SK-N-SH (cell line): ENCODE results near the gene DLG1. TPM values are rescaled to one million over a fixed set of nuclear protein-coding genes. Genes with fewer than 3 reads are reported as not detected.

Experiments used
- CTCF ChIA-PET: fragments of 300-600, 350-600 bp; formaldehyde crosslinking; extraction: SDS; loops from one replicate; lab custom pipeline; 2021; lab: Yijun Ruan, JAX
- POLR2A ChIA-PET: fragments of 350-600 bp; sonication (Branson Sonifier 250); formaldehyde crosslinking; extraction: SDS; loops from one replicate; lab custom pipeline; 2020; ENCODE audit warnings: antibody characterized with exemption, inconsistent platforms; lab: Yijun Ruan, JAX
- DNase-seq: peaks from one replicate; pipeline ENCODE4 v3.0.0; 2012
- H2AFZ ChIP-seq: fragments of 200-600 bp; sonication (generic); 2 replicates; pipeline ENCODE4 v1.8.1; 2016; ENCODE audit warnings: antibody characterized with exemption, mild to moderate bottlenecking, low read depth
- H3F3A ChIP-seq: fragments of 200-600 bp; sonication (generic); replicated peaks from 2 replicates; pipeline ENCODE3; 2016; ENCODE audit warnings: antibody characterized with exemption, mild to moderate bottlenecking; ENCODE audit not compliant: insufficient read depth
- H3K27ac ChIP-seq, 2 experiments: fragments of 200-500 bp in 1 of 2; fragments of 200-600 bp in 1 of 2; sonication (Bioruptor generic) in 1 of 2; sonication (generic), shearing (Covaris generic) in 1 of 2; 2 replicates each; pipeline versions ENCODE4 v1.5.1 to v1.6.1; 2014 to 2016; ENCODE audit warnings: low read depth in 2 of 2, inconsistent platforms in 1 of 2, low read length in 1 of 2, mild to moderate bottlenecking in 1 of 2, mixed read lengths in 1 of 2
- H3K27me3 ChIP-seq: fragments of 200-600 bp; sonication (generic), shearing (Covaris generic); 2 replicates; pipeline ENCODE4 v1.6.1; 2016; ENCODE audit warnings: mixed run types; ENCODE audit not compliant: insufficient read depth
- H3K36me3 ChIP-seq, 2 experiments: fragments of 200-500 bp in 1 of 2; fragments of 200-600 bp in 1 of 2; sonication (Bioruptor generic) in 1 of 2; sonication (generic) in 1 of 2; replicated peaks in 1 of 2; 2 replicates each; pipeline versions ENCODE3 to v1.5.1; 2014 to 2016; ENCODE audit warnings: low read length in 1 of 2, mild to moderate bottlenecking in 1 of 2; ENCODE audit not compliant: insufficient read depth in 2 of 2, control insufficient read depth in 1 of 2
- H3K4me1 ChIP-seq, 2 experiments: fragments of 200-500 bp in 1 of 2; fragments of 200-600 bp in 1 of 2; sonication (Bioruptor generic) in 1 of 2; sonication (generic), shearing (Covaris generic) in 1 of 2; 2 replicates each; pipeline versions ENCODE4 v1.5.1 to v1.6.1; 2014 to 2016; ENCODE audit warnings: low read depth in 1 of 2, low read length in 1 of 2, mixed run types in 1 of 2; ENCODE audit not compliant: insufficient read depth in 2 of 2, control insufficient read depth in 1 of 2
- H3K4me2 ChIP-seq: fragments of 200-600 bp; sonication (generic), shearing (Covaris generic); 2 replicates; pipeline ENCODE4 v1.6.1; 2017; ENCODE audit warnings: mixed run types
- H3K4me3 ChIP-seq, 2 experiments: fragments of 200-500 bp in 1 of 2; fragments of 200-600 bp in 1 of 2; sonication (Bioruptor generic) in 1 of 2; sonication (generic), shearing (Covaris generic) in 1 of 2; 2 replicates each; pipeline versions ENCODE4 v1.5.1 to v1.8.1; 2014 to 2016; ENCODE audit warnings: low read depth in 2 of 2, inconsistent platforms in 1 of 2, low read length in 1 of 2, mild to moderate bottlenecking in 1 of 2, mixed read lengths in 1 of 2, moderate library complexity in 1 of 2
- H3K79me2 ChIP-seq: fragments of 200-600 bp; sonication (generic); 2 replicates; pipeline ENCODE4 v1.8.1; 2017; ENCODE audit warnings: mild to moderate bottlenecking; ENCODE audit not compliant: insufficient read depth
- H3K9ac ChIP-seq: fragments of 200-600 bp; sonication (generic); 2 replicates; pipeline ENCODE4 v1.6.1; 2017; ENCODE audit warnings: mixed run types
- H3K9me2 ChIP-seq: fragments of 200-600 bp; sonication (generic); 2 replicates; pipeline ENCODE4 v1.6.1; 2017; ENCODE audit warnings: mixed run types
- H3K9me3 ChIP-seq: fragments of 200-600 bp; sonication (generic); 2 replicates; pipeline ENCODE4 v1.6.1; 2017; ENCODE audit warnings: mixed run types, mild to moderate bottlenecking, moderate library complexity
- H4K20me1 ChIP-seq: fragments of 200-600 bp; sonication (generic); 2 replicates; pipeline ENCODE4 v1.6.1; 2017; ENCODE audit warnings: mild to moderate bottlenecking, mixed run types; ENCODE audit not compliant: insufficient read depth
- ELF1 ChIP-seq: IDR thresholded peaks from 2 replicates; pipeline ENCODE4 v1.4.0; 2012
- EZH2phosphoT487 ChIP-seq: fragments of 200-600 bp; sonication (generic); IDR thresholded peaks from 2 replicates; pipeline ENCODE4 v1.6.1; 2017; ENCODE audit warnings: low read depth, mixed run types, mild to moderate bottlenecking, antibody characterized with exemption, moderate library complexity, borderline replicate concordance
- MEF2A ChIP-seq: IDR thresholded peaks from 2 replicates; pipeline ENCODE4 v1.4.0; 2012; ENCODE audit warnings: low read depth, borderline replicate concordance
- RAD21 ChIP-seq: IDR thresholded peaks from 2 replicates; pipeline ENCODE4 v1.6.1; 2012; ENCODE audit warnings: mild to moderate bottlenecking, low read length
- RCOR1 ChIP-seq: fragments of 150-350 bp; IDR thresholded peaks from 2 replicates; pipeline ENCODE4 v1.6.1; 2017; ENCODE audit warnings: antibody characterized with exemption, low read length
- WGBS: methylation state at CpG from one replicate; pipeline ENCODE4 v1.1.6; 2017; ENCODE audit warnings: low lambda C conversion rate; 5-methylcytosine and 5-hydroxymethylcytosine counted together
- polyA plus RNA-seq, 3 experiments: library from polyadenylated mRNA; depleted of rRNA; stranded (reverse); fragments of >200 nt; gene quantifications; 2 replicates each; pipeline ENCODE4 v1.2.3, GENCODE V29; 2012
- TF ChIP-seq, protein P1 (sequence below): fragments of 200-600 bp; sonication (generic); IDR thresholded peaks from 2 replicates; pipeline ENCODE4 v1.6.1; 2017; ENCODE audit warnings: antibody characterized with exemption, mild to moderate bottlenecking, moderate library complexity
- TF ChIP-seq, protein P2 (sequence below): fragments of 150-350 bp; IDR thresholded peaks from 2 replicates; pipeline ENCODE4 v1.6.1; 2017; ENCODE audit warnings: antibody characterized with exemption, low read length, low read depth, borderline replicate concordance

Gene DLG1
- polyA plus RNA-seq, 1 of the 3 experiments (the other 2 are of a cell fraction), result 16.5 TPM

GRCh38 chr3:197007296-197007940, 291.0 kb downstream of the DLG1 start:
- peaks cover 0 to 23% of the 10 kb centered on the region in 2 experiments; a peak in 1 of 4 replicates for H3K4me1 ChIP-seq
- no peaks in the 10 kb centered on the region for H3K27me3 ChIP-seq
- H3K36me3 ChIP-seq, result no peaks in the 10 kb centered on the region
- H3K4me2 ChIP-seq, result no peak overlapping the region
- H3K4me3 ChIP-seq, result no peak overlapping the region
- no peak overlapping the region for H3K9ac ChIP-seq
- H3K27ac ChIP-seq, result no peak overlapping the region
- TF ChIP-seq RAD21, result no peak
- no peak for TF ChIP-seq MEF2A
- TF ChIP-seq RCOR1, result no peak
- TF ChIP-seq, protein P1, sequence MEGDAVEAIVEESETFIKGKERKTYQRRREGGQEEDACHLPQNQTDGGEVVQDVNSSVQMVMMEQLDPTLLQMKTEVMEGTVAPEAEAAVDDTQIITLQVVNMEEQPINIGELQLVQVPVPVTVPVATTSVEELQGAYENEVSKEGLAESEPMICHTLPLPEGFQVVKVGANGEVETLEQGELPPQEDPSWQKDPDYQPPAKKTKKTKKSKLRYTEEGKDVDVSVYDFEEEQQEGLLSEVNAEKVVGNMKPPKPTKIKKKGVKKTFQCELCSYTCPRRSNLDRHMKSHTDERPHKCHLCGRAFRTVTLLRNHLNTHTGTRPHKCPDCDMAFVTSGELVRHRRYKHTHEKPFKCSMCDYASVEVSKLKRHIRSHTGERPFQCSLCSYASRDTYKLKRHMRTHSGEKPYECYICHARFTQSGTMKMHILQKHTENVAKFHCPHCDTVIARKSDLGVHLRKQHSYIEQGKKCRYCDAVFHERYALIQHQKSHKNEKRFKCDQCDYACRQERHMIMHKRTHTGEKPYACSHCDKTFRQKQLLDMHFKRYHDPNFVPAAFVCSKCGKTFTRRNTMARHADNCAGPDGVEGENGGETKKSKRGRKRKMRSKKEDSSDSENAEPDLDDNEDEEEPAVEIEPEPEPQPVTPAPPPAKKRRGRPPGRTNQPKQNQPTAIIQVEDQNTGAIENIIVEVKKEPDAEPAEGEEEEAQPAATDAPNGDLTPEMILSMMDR, result no peak
- TF ChIP-seq EZH2phosphoT487, result no peak
- ChIA-PET POLR2A (interaction anchor here (1.0 kb wide), 1 partner anchor 19 kb away, joined by 3 read pairs; no protein-coding TSS in a partner anchor), CTCF (interaction anchor here (0.9 to 11.7 kb wide), 5 partner anchors 22 to 181 kb away, joined by 3 to 94 read pairs (median 7); partner anchors contain the start of genes MELTF and PIGZ)
- no peaks in the 10 kb centered on the region for H3K9me2 ChIP-seq
- no peaks in the 10 kb centered on the region for H3K79me2 ChIP-seq
- no peaks in the 10 kb centered on the region for H3K9me3 ChIP-seq
- H3F3A ChIP-seq, result no peaks in the 10 kb centered on the region
- H4K20me1 ChIP-seq, result no peaks in the 10 kb centered on the region
- no peak overlapping the region for H2AFZ ChIP-seq
- no peak for DNase-seq
- WGBS, result 93% methylated on average over 7 of the region's 12 CpGs

GRCh38 chr3:197006860-197007259, 291.6 kb downstream of the DLG1 start:
- 81% methylated on average over 4 of the region's 5 CpGs for WGBS
- H3K9ac ChIP-seq, result no peak overlapping the region
- no peaks in the 10 kb centered on the region for H4K20me1 ChIP-seq
- H3K4me1 ChIP-seq, result peaks cover 0 to 21% of the 10 kb centered on the region in 2 experiments; a peak in 1 of 4 replicates
- TF ChIP-seq, protein P2, sequence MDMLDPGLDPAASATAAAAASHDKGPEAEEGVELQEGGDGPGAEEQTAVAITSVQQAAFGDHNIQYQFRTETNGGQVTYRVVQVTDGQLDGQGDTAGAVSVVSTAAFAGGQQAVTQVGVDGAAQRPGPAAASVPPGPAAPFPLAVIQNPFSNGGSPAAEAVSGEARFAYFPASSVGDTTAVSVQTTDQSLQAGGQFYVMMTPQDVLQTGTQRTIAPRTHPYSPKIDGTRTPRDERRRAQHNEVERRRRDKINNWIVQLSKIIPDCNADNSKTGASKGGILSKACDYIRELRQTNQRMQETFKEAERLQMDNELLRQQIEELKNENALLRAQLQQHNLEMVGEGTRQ, result no peak
- TF ChIP-seq ELF1, result no peak
- no peaks in the 10 kb centered on the region for H3K27me3 ChIP-seq
- H3K9me2 ChIP-seq, result no peaks in the 10 kb centered on the region
- no peaks in the 10 kb centered on the region for H3K36me3 ChIP-seq
- no peaks in the 10 kb centered on the region for H3K9me3 ChIP-seq
- ChIA-PET POLR2A (interaction anchor here (1.0 kb wide), 1 partner anchor 19 kb away, joined by 3 read pairs; no protein-coding TSS in a partner anchor), CTCF (interaction anchor here (0.9 to 11.7 kb wide), 6 partner anchors 10 to 181 kb away, joined by 3 to 94 read pairs (median 5); partner anchors contain the start of genes MELTF and PIGZ)
- no peaks in the 10 kb centered on the region for H3K79me2 ChIP-seq
- H2AFZ ChIP-seq, result no peak overlapping the region
- H3F3A ChIP-seq, result no peaks in the 10 kb centered on the region
- no peak overlapping the region for H3K4me2 ChIP-seq
- no peak overlapping the region for H3K4me3 ChIP-seq
- no peak for DNase-seq
- no peak overlapping the region for H3K27ac ChIP-seq
